GM21360 (cell line): Measurements from ENCODE around the gene GET3.
"Not testable (repeated sequence)": the region's sequence is repeated elsewhere in the genome, so short reads cannot be mapped to it uniquely, and the experiment has no call there.

ENCODE experiments used
- ATAC-seq: cut with Tn5 transposase; IDR thresholded peaks from one replicate; pipeline ENCODE4 v1.9.1; 2021; ENCODE audit warnings: mild to moderate bottlenecking, moderate library complexity; ENCODE audit not compliant: unreplicated experiment

Gene GET3

GRCh38 chr19:12790628-12791344, 53.5 kb downstream of the GET3 start:
- no peak for ATAC-seq

- peak; percentile 31 for ATAC-seq
Observed at GRCh38 chr19:12791345-12792050, 54.2 kb downstream of the GET3 start, which contains the start of gene JUNB. JUNB (plus strand) TSS chr19:12791486; CDS start chr19:12791772, 286 bp downstream.

GRCh38 chr19:12792051-12792852, 55.0 kb downstream of the GET3 start:
- ATAC-seq: no peak

GRCh38 chr19:12792853-12793289, 55.6 kb downstream of the GET3 start:
- no peak for ATAC-seq

GRCh38 chr19:12793290-12794195, 56.2 kb downstream of the GET3 start:
- peak; percentile 29 for ATAC-seq

DNA sequence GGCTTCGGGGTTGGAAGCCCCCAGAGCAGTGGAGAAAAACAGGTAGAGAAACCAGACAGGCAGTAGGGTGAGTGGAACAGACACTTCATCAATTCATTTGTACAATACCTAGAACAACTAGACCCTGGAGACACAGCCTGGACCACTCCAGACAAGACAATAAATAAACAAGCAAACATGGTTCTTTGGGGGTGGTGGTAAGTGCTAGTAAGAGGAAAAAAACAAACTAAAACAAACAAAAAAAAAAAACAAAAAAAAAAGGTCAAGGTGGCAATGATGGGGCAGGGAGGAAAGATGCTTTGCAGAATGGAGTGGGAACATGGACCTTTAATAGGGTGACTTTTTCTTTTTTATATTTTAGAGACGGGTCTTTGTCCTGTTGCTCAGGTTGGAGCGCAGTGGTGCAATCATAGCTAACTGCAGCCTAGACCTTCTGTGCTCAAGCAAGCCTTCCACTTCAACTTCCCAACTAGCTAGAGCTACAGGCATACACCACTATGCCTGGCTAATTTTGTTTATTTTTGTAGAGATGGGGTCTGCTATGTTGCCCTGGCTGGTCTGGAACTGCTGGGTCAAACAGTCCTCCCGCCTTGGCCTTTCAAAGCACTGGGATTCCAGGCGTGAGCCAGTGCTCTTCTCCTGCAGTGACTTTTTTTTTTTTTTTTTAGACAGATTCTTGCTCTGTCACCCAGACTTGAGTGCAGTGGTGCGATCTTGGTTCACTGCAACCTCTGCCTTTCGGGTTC, 57.1 kb downstream of the GET3 start:
- ATAC-seq: no peak

DNA sequence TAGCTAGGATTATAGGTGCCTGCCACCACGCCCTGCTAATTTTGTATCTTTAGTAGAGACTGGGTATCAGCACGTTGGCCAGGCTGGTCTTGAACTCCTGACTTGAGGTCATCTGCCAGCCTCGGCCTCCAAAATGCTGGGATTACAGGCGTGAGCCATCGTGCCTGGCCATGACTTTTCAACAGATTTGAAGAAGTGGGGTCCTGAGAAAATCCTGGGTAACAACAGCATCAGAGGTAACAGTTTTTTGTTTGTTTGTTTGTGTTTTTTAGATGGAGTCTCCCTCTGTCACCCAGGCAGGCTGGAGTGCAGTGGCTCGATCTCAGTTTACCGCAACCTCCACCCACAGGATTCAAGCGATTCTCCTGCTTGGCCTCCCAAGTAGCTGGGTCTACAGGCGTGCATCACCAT, 57.7 kb downstream of the GET3 start:
- no peak for ATAC-seq

DNA sequence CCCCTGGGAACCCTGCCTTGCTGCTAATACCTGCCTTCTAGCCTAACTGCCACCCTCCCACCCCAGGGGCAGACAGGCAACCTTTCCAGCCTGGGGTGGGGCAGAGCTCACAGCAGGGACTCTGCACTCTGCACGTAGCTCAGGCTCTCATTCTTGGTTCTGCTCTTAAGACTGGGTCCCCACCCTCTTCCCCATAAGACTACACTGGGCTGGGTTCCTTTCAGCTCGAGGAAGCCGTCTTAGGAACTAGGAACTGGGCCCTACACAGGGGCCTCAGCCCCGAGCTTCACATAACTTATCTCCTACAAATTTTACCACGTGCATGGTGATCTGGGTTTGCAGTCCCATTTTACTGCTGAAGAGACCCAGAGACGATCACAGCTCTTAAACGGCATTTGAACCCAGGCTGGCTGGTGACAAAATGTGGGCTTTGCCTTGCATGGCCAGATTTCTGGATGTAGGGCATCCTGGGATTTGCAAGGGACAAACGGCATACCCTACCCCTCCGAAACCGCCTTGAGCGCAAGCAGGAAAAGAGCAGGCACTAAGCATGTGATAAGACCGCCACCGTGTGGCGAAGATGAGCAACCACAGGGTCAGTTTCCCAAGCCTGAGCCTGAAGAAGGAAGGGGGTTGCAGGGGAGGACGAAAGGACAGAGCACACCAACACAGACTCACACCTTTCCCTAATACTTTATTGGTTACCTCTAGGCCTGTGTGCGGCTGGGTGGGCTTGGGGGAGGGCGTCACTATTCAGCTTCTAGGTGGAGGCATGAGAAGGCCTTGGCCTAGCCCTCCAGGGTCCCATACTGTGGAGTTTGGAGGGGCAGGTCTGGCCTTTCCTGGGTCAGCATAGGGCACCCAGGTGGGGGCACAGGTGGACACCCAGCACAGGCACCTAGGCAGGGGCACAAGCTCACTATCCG, 59.1 kb downstream of the GET3 start:
- no peak for ATAC-seq

DNA sequence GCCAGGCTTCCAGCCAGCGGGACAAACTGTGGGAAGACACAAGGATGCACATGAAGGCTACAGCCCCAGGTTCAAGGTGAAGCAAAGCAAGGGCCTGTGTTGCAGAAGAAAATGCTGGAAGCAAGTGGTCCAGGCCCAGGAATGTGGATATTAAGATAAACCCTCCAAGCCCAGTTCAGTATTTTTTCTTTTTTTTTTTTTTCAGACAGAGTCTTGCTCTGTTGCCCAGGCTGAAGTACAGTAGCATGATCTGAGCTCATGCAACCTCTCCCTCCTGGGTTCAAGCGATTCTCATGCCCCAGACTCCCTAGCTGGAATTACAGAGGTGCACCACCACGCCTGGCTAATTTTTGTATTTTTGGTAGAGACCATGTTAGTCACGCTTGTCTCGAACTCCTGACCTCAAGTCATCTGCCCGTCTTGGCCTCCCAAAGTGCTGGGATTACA, 59.9 kb downstream of the GET3 start:
- ATAC-seq: no peak

- ATAC-seq: not testable (repeated sequence)
Observed at GRCh38 chr19:12797607-12798006, 60.3 kb downstream of the GET3 start.
